Activated naive CD4-positive, alpha-beta T cell treated with anti-CD3 and anti-CD28 coated beads for 36 hours (primary cell): ENCODE results near the gene ICAM2. TPM values are rescaled to one million over a fixed set of nuclear protein-coding genes. Genes with fewer than 3 reads are reported as not detected.

ENCODE experiments used
- CTCF ChIA-PET: fragments of 350-600 bp; sonication (Branson Sonifier 250); formaldehyde crosslinking; loops from one replicate; lab custom pipeline; 2021; ENCODE audit warnings: antibody characterized with exemption; lab: Charles Lee
- DNase-seq: peaks from one replicate; pipeline ENCODE4 v3.0.0-alpha.2; 2020
- H3K27ac Mint-ChIP-seq: one replicate; pipeline ENCODE4 v1.8.0; 2021; ENCODE audit warnings: mild to moderate bottlenecking, mixed read lengths
- H3K27me3 Mint-ChIP-seq: one replicate; pipeline ENCODE4 v1.8.0; 2021; ENCODE audit warnings: low read depth, mixed read lengths
- H3K36me3 Mint-ChIP-seq: one replicate; pipeline ENCODE4 v1.8.0; 2021; ENCODE audit warnings: low read depth, mixed read lengths
- H3K4me1 Mint-ChIP-seq: one replicate; pipeline ENCODE4 v1.8.0; 2021; ENCODE audit warnings: low read depth, mixed read lengths
- H3K4me3 Mint-ChIP-seq: one replicate; pipeline ENCODE4 v1.8.0; 2021; ENCODE audit warnings: mild to moderate bottlenecking, moderate library complexity, mixed read lengths
- H3K9me3 Mint-ChIP-seq: one replicate; pipeline ENCODE4 v1.8.0; 2021; ENCODE audit warnings: mixed read lengths
- intact Hi-C: fragments of 100-400 bp; cut with micrococcal nuclease; formaldehyde crosslinking; loops from one replicate; pipeline ENCODE4 v1.15.1; 2023
- total RNA-seq, 2 experiments: library from RNA; stranded (reverse); gene quantifications; one replicate each; pipeline ENCODE4 v1.2.3, GENCODE V29; 2021

ICAM2 gene
- total RNA-seq, result 10 to 100 TPM; 41.6 to 41.9 TPM

DNA sequence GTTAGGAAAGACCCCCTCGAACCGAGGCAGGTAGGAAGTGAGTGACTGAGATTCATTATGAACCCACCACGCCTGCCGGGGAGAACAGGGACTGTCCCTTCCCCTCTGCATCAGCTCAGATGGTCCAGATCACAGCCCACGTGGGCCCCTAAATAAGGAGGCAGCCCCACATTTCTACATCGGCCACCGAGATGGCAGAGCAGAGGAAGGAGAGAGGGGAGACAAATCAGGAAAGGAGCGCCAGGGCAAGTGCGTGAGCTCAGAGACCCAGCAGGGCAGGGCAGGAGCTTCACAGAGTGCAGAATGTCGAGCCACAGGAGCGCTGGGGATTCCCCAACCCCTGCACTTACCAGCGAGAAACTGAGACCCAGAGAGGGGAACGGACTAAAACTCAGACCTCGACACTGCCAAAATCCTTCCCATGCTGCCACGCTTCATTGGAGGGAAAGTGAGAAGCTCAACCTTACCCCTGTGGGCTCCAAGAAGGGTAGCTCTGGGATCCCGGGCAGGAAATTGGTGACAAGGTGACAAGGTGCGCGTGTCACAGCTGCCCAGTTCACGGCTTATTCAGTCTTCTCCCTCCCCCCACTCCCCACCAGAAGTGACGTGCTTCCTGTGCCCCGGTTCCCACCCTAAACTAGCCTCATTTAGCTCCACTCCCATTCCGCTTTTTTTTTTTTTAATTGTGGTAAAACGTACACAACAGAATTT is at the start of gene ICAM2:
ICAM2 (minus strand) TSS at position 578 of the 711 bp plus-strand sequence. CDS start 13,942 bp downstream, outside the sequence.
- peak; percentile 95 for DNase-seq
- CTCF ChIA-PET, result interaction anchor here (0.6 to 4.4 kb wide), 9 partner anchors 9 to 261 kb away, joined by 3 to 37 read pairs (median 3); partner anchors contain the start of gene GH1

DNA sequence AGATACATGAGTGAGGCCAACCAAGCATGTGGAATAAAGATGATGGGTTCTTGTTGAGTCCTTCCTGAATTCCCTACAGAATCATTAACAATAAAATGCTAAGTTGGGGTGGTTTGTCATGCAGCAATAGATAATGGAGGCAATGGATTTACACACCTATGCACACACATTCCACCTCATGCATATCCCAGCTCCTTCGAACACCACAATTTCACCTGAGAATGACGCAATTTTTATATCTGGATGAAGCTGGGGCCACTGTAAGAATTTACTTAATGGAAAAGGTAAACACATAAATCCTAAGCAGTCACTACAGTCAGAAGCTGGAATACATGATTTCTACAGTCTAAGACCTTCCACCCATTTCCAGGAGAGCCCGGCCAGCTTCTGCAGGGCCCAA is 49.8 kb upstream of the ICAM2 start:
- Mint-ChIP-seq H3K4me1 (peaks cover 20% of the 10 kb centered on the region), H3K27ac (no peak overlapping the region), H3K9me3 (peaks cover 22% of the 10 kb centered on the region), H3K36me3 (peaks cover 59% of the 10 kb centered on the region), H3K27me3 (no peaks in the 10 kb centered on the region), H3K4me3 (no peak overlapping the region)
- intact Hi-C loops, result no loop called here
- CTCF ChIA-PET, result interaction anchor here (1.3 to 1.4 kb wide), 2 partner anchors 8 to 12 kb away, joined by 4 read pairs; no protein-coding TSS in a partner anchor
- no peak for DNase-seq

More for the DNA sequence above, at the start of gene ICAM2:
- H3K4me3 Mint-ChIP-seq, result peak within 1 kb of the TSS; percentile 97
- peaks cover 5% of the 10 kb centered on the region for H3K36me3 Mint-ChIP-seq
- intact Hi-C loops, result loop anchor here (1.0 to 10.0 kb wide), 9 partner anchors 35 to 486 kb away; partner anchors contain the start of genes CCDC47, CEP95, DDX5 and PECAM1
- H3K4me1 Mint-ChIP-seq, result peaks cover 62% of the 10 kb centered on the region
- H3K27ac Mint-ChIP-seq, result peak within 1 kb of the TSS; percentile 98
- no peaks in the 10 kb centered on the region for H3K27me3 Mint-ChIP-seq
- H3K9me3 Mint-ChIP-seq, result no peaks in the 10 kb centered on the region

DNA sequence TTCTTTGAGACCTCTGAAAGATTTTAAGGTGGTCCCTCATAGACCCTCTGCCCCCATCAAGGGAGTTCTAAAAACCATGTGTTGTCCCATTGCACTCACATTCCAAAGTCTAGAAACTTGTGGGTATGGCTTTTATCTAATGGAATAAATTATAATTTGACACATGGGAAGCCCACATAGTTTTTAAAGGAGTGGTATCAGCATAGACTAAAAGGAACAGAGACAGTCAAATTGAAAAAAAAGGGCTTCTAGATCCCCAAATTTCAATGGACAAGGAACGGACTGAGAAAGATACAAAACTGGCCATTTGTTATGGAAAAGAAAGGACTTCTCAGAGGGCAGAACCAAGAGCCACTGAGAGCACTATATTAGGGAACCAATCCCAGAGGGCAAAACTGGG is 48.7 kb upstream of the ICAM2 start:
- H3K27ac Mint-ChIP-seq, result no peak overlapping the region
- CTCF ChIA-PET, result interaction anchor here (1.0 kb wide), 1 partner anchor 12 kb away, joined by 3 read pairs; no protein-coding TSS in a partner anchor
- H3K4me3 Mint-ChIP-seq, result no peak overlapping the region
- intact Hi-C loops, result no loop called here
- no peak for DNase-seq
- H3K36me3 Mint-ChIP-seq, result peaks cover 57% of the 10 kb centered on the region
- H3K4me1 Mint-ChIP-seq, result peaks cover 27% of the 10 kb centered on the region
- H3K27me3 Mint-ChIP-seq, result no peaks in the 10 kb centered on the region
- peaks cover 22% of the 10 kb centered on the region for H3K9me3 Mint-ChIP-seq

DNA sequence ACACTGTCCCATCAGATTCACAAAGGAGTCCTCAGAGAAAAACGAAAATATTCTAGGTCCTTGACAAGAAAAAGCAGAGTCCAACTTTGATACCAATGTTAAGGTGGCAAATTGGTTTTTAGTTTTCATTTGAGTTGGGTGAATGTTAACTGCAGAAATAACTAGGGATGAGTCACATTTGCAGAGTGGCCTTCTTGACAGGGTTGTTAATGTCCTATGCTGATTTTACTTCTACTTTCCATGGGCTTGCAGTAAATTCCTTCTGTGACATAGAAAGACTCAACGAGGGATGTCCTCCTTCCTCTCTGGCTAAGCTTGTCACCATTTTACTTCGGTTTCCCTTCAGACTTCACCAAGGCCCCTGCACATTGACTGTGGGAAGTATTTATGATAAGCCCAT is 47.2 kb upstream of the ICAM2 start:
- CTCF ChIA-PET, result interaction anchor here (5.2 to 9.3 kb wide), 2 partner anchors 39 to 65 kb away, joined by 33 to 189 read pairs; partner anchors contain the start of gene ERN1
- no peaks in the 10 kb centered on the region for H3K27me3 Mint-ChIP-seq
- no peak overlapping the region for H3K4me3 Mint-ChIP-seq
- intact Hi-C loops, result loop anchor here (1.0 to 2.0 kb wide), 2 partner anchors 15 to 27 kb away; no protein-coding TSS in a partner anchor
- H3K4me1 Mint-ChIP-seq, result peaks cover 40% of the 10 kb centered on the region
- peaks cover 22% of the 10 kb centered on the region for H3K9me3 Mint-ChIP-seq
- H3K36me3 Mint-ChIP-seq, result peaks cover 52% of the 10 kb centered on the region
- no peak for DNase-seq
- H3K27ac Mint-ChIP-seq, result peak overlapping the region; percentile 78

DNA sequence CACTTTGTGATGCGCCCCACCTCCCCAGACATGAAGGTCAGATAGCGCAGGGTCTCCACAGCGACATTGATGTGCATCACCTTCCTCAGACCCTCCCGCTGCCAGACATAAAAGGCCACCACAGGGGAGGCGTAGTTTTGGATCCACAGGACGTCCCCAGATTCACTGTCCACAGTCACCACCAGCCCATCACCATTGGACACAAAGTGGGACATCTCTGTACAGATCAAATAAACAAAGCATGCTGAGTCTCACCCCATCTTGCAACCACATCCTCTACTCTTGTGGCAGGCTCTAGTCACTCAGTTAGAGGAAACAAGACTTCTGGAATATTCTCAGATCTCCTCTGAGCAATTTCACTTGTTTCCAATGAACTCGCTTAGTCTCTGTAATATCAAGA is 46.3 kb upstream of the ICAM2 start:
- Mint-ChIP-seq H3K27ac (peak overlapping the region; percentile 78), H3K4me1 (peaks cover 48% of the 10 kb centered on the region), H3K4me3 (no peak overlapping the region), H3K27me3 (no peaks in the 10 kb centered on the region), H3K36me3 (peaks cover 48% of the 10 kb centered on the region), H3K9me3 (peaks cover 22% of the 10 kb centered on the region)
- CTCF ChIA-PET, result interaction anchor here (0.8 to 9.3 kb wide), 4 partner anchors 12 to 66 kb away, joined by 3 to 189 read pairs (median 30); partner anchors contain the start of gene ERN1
- DNase-seq, result peak; percentile 63
- intact Hi-C loops, result loop anchor here (1.0 to 2.0 kb wide), 2 partner anchors 16 to 28 kb away; no protein-coding TSS in a partner anchor

DNA sequence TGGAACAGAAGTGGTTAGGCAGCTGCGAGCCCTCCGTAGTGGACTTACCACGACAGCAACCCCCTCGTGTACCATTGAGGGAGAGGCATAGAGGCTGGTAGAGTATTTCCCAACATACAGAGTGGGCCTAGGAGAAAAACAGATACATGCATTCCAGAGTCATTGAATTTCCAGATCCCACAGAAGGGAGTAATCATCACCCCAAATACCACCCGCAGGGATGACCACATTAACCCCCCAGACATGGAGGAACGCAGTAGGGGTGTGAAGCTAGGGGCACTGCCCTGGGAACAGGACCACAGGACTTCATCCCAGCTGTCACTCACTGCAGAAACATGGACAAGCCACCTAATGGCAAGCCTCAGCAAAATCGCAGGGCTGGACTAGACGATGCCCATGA is 44.7 kb upstream of the ICAM2 start:
- H3K4me3 Mint-ChIP-seq, result no peak overlapping the region
- intact Hi-C loops, result no loop called here
- peaks cover 40% of the 10 kb centered on the region for H3K36me3 Mint-ChIP-seq
- no peak overlapping the region for H3K27ac Mint-ChIP-seq
- H3K27me3 Mint-ChIP-seq, result no peaks in the 10 kb centered on the region
- peaks cover 64% of the 10 kb centered on the region for H3K4me1 Mint-ChIP-seq
- H3K9me3 Mint-ChIP-seq, result peaks cover 17% of the 10 kb centered on the region
- no peak for DNase-seq
- CTCF ChIA-PET, result interaction anchor here (2.0 to 9.3 kb wide), 4 partner anchors 11 to 67 kb away, joined by 8 to 189 read pairs (median 30); partner anchors contain the start of gene ERN1

DNA sequence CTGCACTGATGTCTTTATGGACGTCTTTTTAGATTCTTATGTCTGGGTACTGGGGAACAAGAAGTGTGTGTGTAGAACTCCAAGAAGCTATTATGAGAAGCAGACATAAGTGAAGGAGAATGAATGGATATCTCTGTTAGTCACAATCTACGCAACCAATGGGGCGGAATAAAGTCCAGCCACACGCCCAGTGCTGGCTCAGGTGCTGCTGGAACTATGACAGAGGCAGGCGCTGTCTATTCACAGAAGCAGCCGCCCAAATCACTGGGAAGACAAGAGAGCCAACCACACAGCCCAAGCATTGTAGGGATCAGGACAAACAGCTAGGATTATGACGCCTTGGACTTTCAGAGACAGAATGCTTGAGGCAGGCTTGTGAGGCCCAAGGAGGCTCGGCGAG is 43.9 kb upstream of the ICAM2 start:
- CTCF ChIA-PET, result interaction anchor here (0.9 to 9.3 kb wide), 20 partner anchors 10 to 218 kb away, joined by 3 to 189 read pairs (median 6); partner anchors contain the start of genes CSHL1 and ERN1
- H3K27ac Mint-ChIP-seq, result no peak overlapping the region
- intact Hi-C loops, result no loop called here

DNA sequence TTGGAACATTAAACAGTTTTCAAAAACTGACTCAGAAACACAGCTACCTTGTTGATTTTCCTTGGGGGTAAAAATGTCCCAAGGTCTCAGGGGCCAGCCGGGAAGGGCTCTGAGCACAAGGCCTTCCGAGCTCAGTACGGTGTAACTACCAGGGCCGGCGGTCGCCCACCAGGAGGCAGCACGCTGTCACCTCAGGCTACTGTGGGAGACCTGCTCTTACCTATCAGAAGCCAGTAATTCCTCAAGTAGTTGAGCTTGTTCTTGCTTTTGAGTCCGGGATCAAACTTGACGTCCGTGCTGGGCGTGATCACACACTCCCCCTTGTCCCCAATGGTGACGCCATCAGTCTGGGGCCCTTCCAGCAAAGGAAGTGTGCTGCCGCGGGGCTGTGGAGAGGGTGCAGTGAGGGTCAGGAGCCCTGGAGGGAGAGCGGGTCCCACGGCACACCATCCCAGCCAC is 43.4 kb upstream of the ICAM2 start:
- H3K4me1 Mint-ChIP-seq, result peaks cover 67% of the 10 kb centered on the region
- no peaks in the 10 kb centered on the region for H3K27me3 Mint-ChIP-seq
- H3K27ac Mint-ChIP-seq, result peak overlapping the region; percentile 66
- H3K9me3 Mint-ChIP-seq, result peaks cover 4% of the 10 kb centered on the region
- peak; percentile 82 for DNase-seq
- intact Hi-C loops, result loop anchor here (1.0 kb wide), 2 partner anchors 67 to 219 kb away; partner anchors contain the start of gene ERN1
- CTCF ChIA-PET, result interaction anchor here (0.6 to 9.3 kb wide), 26 partner anchors 9 to 218 kb away, joined by 3 to 189 read pairs (median 4); partner anchors contain the start of genes CSHL1 and ERN1
- H3K4me3 Mint-ChIP-seq, result peak overlapping the region; percentile 16
- H3K36me3 Mint-ChIP-seq, result peaks cover 30% of the 10 kb centered on the region

More for the DNA sequence above, 43.9 kb upstream of the ICAM2 start:
- Mint-ChIP-seq H3K27me3 (no peaks in the 10 kb centered on the region), H3K9me3 (peaks cover 10% of the 10 kb centered on the region), H3K4me1 (peaks cover 67% of the 10 kb centered on the region), H3K36me3 (peaks cover 36% of the 10 kb centered on the region), H3K4me3 (no peak overlapping the region)
- no peak for DNase-seq

DNA sequence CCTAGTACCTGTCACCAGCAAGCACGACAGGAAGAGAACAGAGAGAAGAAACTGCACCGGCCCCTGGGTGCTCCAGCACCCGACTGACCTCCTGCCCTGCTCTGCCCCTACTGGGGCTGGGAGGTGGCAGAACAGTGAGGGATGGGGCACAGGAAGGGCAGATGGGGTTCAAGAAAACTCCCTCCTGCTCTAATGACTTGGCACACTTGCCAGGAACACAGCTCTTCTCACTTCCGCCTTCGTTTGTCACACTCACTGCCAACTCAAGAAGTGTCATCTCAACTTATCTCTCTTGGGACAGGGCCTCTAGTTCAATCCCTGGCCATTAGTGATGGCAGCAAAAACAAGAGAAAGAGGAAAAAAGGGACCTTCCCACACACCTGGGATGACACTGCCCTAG is 42.7 kb upstream of the ICAM2 start:
- CTCF ChIA-PET, result interaction anchor here (0.6 to 9.3 kb wide), 20 partner anchors 9 to 219 kb away, joined by 3 to 189 read pairs (median 6); partner anchors contain the start of genes CSHL1 and ERN1
- no peaks in the 10 kb centered on the region for H3K9me3 Mint-ChIP-seq
- H3K27me3 Mint-ChIP-seq, result no peaks in the 10 kb centered on the region
- no peak overlapping the region for H3K4me3 Mint-ChIP-seq
- peaks cover 68% of the 10 kb centered on the region for H3K4me1 Mint-ChIP-seq
- DNase-seq, result peak; percentile 38
- H3K36me3 Mint-ChIP-seq, result peaks cover 26% of the 10 kb centered on the region
- intact Hi-C loops, result loop anchor here (1.0 kb wide), 2 partner anchors 67 to 219 kb away; partner anchors contain the start of gene ERN1
- peak overlapping the region; percentile 66 for H3K27ac Mint-ChIP-seq

DNA sequence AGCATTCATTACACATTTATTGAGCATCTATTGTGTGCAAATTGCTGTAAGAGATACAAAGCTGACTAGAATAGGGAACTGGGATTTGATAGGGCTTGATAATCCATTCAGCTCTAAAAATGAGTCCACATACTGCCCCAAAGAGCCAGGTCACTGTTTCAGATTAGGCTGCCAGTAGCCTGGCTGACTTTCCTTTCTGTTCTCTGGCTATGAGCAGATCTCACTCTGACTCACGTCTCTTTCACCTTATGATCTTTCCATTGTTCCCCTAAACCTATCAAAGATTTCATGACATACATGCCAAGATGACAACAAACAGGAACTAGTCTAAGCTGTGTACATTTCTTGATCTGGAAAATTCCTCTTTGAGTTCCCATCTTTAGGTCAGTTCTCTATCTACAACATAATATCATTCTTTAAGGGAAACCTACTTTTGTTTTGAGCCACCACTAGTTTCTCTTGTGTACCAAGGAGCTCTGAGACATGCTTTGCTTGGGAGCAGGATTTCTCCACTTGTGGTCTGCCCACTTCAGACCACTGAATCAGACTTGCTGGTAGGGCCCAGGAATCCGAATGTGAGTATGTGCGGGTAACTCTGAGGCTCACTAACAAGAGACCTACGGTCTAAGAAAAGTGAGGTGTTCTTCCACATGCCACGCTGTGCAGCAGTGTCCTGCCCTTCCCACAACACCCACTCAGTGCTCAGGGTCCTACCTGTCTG is 40.9 kb upstream of the ICAM2 start:
- H3K27ac Mint-ChIP-seq, result peak overlapping the region; percentile 61
- H3K4me1 Mint-ChIP-seq, result peaks cover 59% of the 10 kb centered on the region
- H3K9me3 Mint-ChIP-seq, result no peaks in the 10 kb centered on the region
- CTCF ChIA-PET, result interaction anchor here (0.5 to 9.3 kb wide), 8 partner anchors 9 to 165 kb away, joined by 3 to 189 read pairs (median 4); partner anchors contain the start of gene ERN1
- no peaks in the 10 kb centered on the region for H3K27me3 Mint-ChIP-seq
- H3K4me3 Mint-ChIP-seq, result no peak overlapping the region
- H3K36me3 Mint-ChIP-seq, result peaks cover 13% of the 10 kb centered on the region
- intact Hi-C loops, result loop anchor here (1.0 to 2.0 kb wide), 3 partner anchors 21 to 60 kb away; no protein-coding TSS in a partner anchor
- peak; percentile 50 for DNase-seq

DNA sequence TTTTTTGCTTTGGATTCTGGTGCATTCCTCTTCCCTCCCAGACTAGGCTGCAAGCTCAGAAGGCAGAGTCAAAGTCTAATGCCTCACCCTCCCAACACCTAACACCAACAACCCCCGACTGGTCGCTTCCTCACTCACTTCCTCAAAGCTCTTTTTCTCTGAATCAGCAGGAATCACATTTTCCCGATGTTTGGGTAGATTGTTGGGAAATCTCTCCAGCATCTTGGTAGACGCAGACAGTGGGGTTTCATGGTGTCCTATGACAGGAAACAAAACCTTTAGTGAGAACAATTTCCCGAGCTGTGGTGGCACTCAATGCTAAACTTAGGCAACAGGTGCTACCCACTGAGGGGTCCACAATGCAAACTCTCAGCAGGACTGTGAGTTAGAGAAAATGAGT is 39.9 kb upstream of the ICAM2 start:
- CTCF ChIA-PET, result interaction anchor here (0.5 to 9.3 kb wide), 5 partner anchors 32 to 582 kb away, joined by 3 to 189 read pairs (median 11); partner anchors contain the start of gene ERN1
- H3K9me3 Mint-ChIP-seq, result no peaks in the 10 kb centered on the region
- no peak for DNase-seq
- peak overlapping the region; percentile 51 for H3K27ac Mint-ChIP-seq
- no peaks in the 10 kb centered on the region for H3K27me3 Mint-ChIP-seq
- no peak overlapping the region for H3K4me3 Mint-ChIP-seq
- intact Hi-C loops, result loop anchor here (2.0 kb wide), 1 partner anchor 32 kb away; no protein-coding TSS in a partner anchor
- peaks cover 61% of the 10 kb centered on the region for H3K4me1 Mint-ChIP-seq
- peaks cover 13% of the 10 kb centered on the region for H3K36me3 Mint-ChIP-seq
